ENCODE measurements around the gene RALGAPA2.

Gene RALGAPA2

GRCh38 chr20:20521736-20522135 is 190.7 kb downstream of the RALGAPA2 start:
- H3K9ac ChIP-seq, result no peak overlapping the region
- no peak overlapping the region for H3K27ac ChIP-seq
- no peaks in the 10 kb centered on the region for H3K4me1 ChIP-seq
- no peaks in the 10 kb centered on the region for H3K27me3 ChIP-seq
- no peaks in the 10 kb centered on the region for H4K20me1 ChIP-seq
- no peak overlapping the region for H3K4me3 ChIP-seq
- no peaks in the 10 kb centered on the region for H3K9me3 ChIP-seq
- H3K4me2 ChIP-seq, result no peak overlapping the region
- peaks cover 31% of the 10 kb centered on the region for H3K36me3 ChIP-seq
- TF ChIP-seq Cebpa-rat (IDR thresholded peaks at IDR 0.05), result no peak

GRCh38 chr20:20520776-20521175 is 191.7 kb downstream of the RALGAPA2 start:
- no peak overlapping the region for H3K4me2 ChIP-seq
- no peaks in the 10 kb centered on the region for H3K4me1 ChIP-seq
- no peak for TF ChIP-seq Cebpa-rat (IDR thresholded peaks at IDR 0.05)
- peaks cover 4% of the 10 kb centered on the region; the same call in 1 of the 2 replicates for H3K9me3 ChIP-seq
- peaks cover 41% of the 10 kb centered on the region for H3K36me3 ChIP-seq
- H3K27me3 ChIP-seq, result no peaks in the 10 kb centered on the region
- H3K9ac ChIP-seq, result no peak overlapping the region
- H3K27ac ChIP-seq, result no peak overlapping the region
- H3K4me3 ChIP-seq, result no peak overlapping the region
- H4K20me1 ChIP-seq, result no peaks in the 10 kb centered on the region

GRCh38 chr20:20519269-20519668 is 193.2 kb downstream of the RALGAPA2 start:
- Histone ChIP-seq H3K27ac (no peak overlapping the region), H3K36me3 (peaks cover 54% of the 10 kb centered on the region), H3K27me3 (no peaks in the 10 kb centered on the region), H3K9ac (no peak overlapping the region), H3K4me3 (no peak overlapping the region), H4K20me1 (no peaks in the 10 kb centered on the region), H3K4me1 (no peaks in the 10 kb centered on the region), H3K4me2 (no peak overlapping the region), H3K9me3 (peaks cover 19% of the 10 kb centered on the region)
- TF ChIP-seq Cebpa-rat (IDR thresholded peaks at IDR 0.05), result no peak

GRCh38 chr20:20518263-20518662 is 194.2 kb downstream of the RALGAPA2 start:
- H3K9me3 ChIP-seq, result peaks cover 29% of the 10 kb centered on the region
- H3K4me2 ChIP-seq, result no peak overlapping the region
- no peak for TF ChIP-seq Cebpa-rat (IDR thresholded peaks at IDR 0.05)

GRCh38 chr20:20517296-20517695 is 195.1 kb downstream of the RALGAPA2 start:
- Histone ChIP-seq H3K4me1 (no peaks in the 10 kb centered on the region), H3K4me3 (no peak overlapping the region), H3K9me3 (peaks cover 35% of the 10 kb centered on the region), H3K27ac (no peak overlapping the region), H3K36me3 (peaks cover 73% of the 10 kb centered on the region), H4K20me1 (no peaks in the 10 kb centered on the region), H3K9ac (no peak overlapping the region), H3K27me3 (no peaks in the 10 kb centered on the region), H3K4me2 (no peak overlapping the region)
- no peak for TF ChIP-seq Cebpa-rat (IDR thresholded peaks at IDR 0.05)

More at GRCh38 chr20:20518263-20518662, 194.2 kb downstream of the RALGAPA2 start:
- no peak overlapping the region for H3K4me3 ChIP-seq
- peaks cover 64% of the 10 kb centered on the region for H3K36me3 ChIP-seq
- H4K20me1 ChIP-seq, result no peaks in the 10 kb centered on the region
- no peaks in the 10 kb centered on the region for H3K27me3 ChIP-seq
- no peaks in the 10 kb centered on the region for H3K4me1 ChIP-seq
- no peak overlapping the region for H3K9ac ChIP-seq
- H3K27ac ChIP-seq, result no peak overlapping the region

- H3K4me1 ChIP-seq, result no peaks in the 10 kb centered on the region
- no peaks in the 10 kb centered on the region for H4K20me1 ChIP-seq
- H3K27ac ChIP-seq, result no peak overlapping the region
- H3K4me3 ChIP-seq, result no peak overlapping the region
- H3K36me3 ChIP-seq, result peaks cover 67% of the 10 kb centered on the region
- no peaks in the 10 kb centered on the region for H3K27me3 ChIP-seq
- H3K9me3 ChIP-seq, result peaks cover 35% of the 10 kb centered on the region
- TF ChIP-seq Cebpa-rat (IDR thresholded peaks at IDR 0.05), result no peak
- H3K4me2 ChIP-seq, result no peak overlapping the region
- H3K9ac ChIP-seq, result no peak overlapping the region
Measured at GRCh38 chr20:20513720-20514119, 198.7 kb downstream of the RALGAPA2 start.

- no peak overlapping the region for H3K27ac ChIP-seq
- H3K4me1 ChIP-seq, result 0 out of 2 replicates have a peak, but pooled peaks cover 4% of the 10 kb centered on the region
- no peaks in the 10 kb centered on the region for H4K20me1 ChIP-seq
- H3K27me3 ChIP-seq, result no peaks in the 10 kb centered on the region
- H3K9me3 ChIP-seq, result no peaks in the 10 kb centered on the region
- no peak overlapping the region for H3K9ac ChIP-seq
- peaks cover 47% of the 10 kb centered on the region for H3K36me3 ChIP-seq
- TF ChIP-seq Cebpa-rat (IDR thresholded peaks at IDR 0.05), result no peak
- no peak overlapping the region for H3K4me3 ChIP-seq
- no peak overlapping the region for H3K4me2 ChIP-seq
Measured at GRCh38 chr20:20505554-20505953, 206.9 kb downstream of the RALGAPA2 start.

GRCh38 chr20:20503777-20504530 is 208.5 kb downstream of the RALGAPA2 start:
- no peak overlapping the region for H3K27ac ChIP-seq
- no peaks in the 10 kb centered on the region for H3K9me3 ChIP-seq
- peaks cover 56% of the 10 kb centered on the region for H3K36me3 ChIP-seq
- TF ChIP-seq Cebpa-rat (IDR thresholded peaks at IDR 0.05), result no peak
- 0 out of 2 replicates have a peak, but pooled peaks cover 4% of the 10 kb centered on the region for H3K4me1 ChIP-seq
- H3K27me3 ChIP-seq, result no peaks in the 10 kb centered on the region
- no peak overlapping the region for H3K9ac ChIP-seq
- H3K4me3 ChIP-seq, result no peak overlapping the region
- H3K4me2 ChIP-seq, result no peak overlapping the region
- H4K20me1 ChIP-seq, result no peaks in the 10 kb centered on the region

- H3K9ac ChIP-seq, result no peak overlapping the region
- no peak overlapping the region for H3K27ac ChIP-seq
- H3K4me2 ChIP-seq, result no peak overlapping the region
- no peak overlapping the region for H3K4me3 ChIP-seq
- H3K9me3 ChIP-seq, result no peaks in the 10 kb centered on the region
- no peaks in the 10 kb centered on the region for H4K20me1 ChIP-seq
- H3K27me3 ChIP-seq, result no peaks in the 10 kb centered on the region
- H3K36me3 ChIP-seq, result peaks cover 68% of the 10 kb centered on the region
- 0 out of 2 replicates have a peak, but pooled peaks cover 4% of the 10 kb centered on the region for H3K4me1 ChIP-seq
- TF ChIP-seq Cebpa-rat (IDR thresholded peaks at IDR 0.05), result no peak
Measured at GRCh38 chr20:20501128-20501527, 211.3 kb downstream of the RALGAPA2 start.

GRCh38 chr20:20500312-20500711 is 212.1 kb downstream of the RALGAPA2 start:
- no peak overlapping the region for H3K4me3 ChIP-seq
- no peak overlapping the region for H3K4me2 ChIP-seq
- H3K27me3 ChIP-seq, result no peaks in the 10 kb centered on the region
- no peak overlapping the region for H3K27ac ChIP-seq
- H4K20me1 ChIP-seq, result no peaks in the 10 kb centered on the region
- no peak overlapping the region for H3K9ac ChIP-seq
- H3K36me3 ChIP-seq, result peaks cover 74% of the 10 kb centered on the region
- no peaks in the 10 kb centered on the region for H3K9me3 ChIP-seq
- no peak for TF ChIP-seq Cebpa-rat (IDR thresholded peaks at IDR 0.05)
- H3K4me1 ChIP-seq, result no peaks in the 10 kb centered on the region
